GM10266 (cell line): ENCODE data around the gene ZNF416.
A peak's percentile ranks its signal among the peaks of the same experiment; 100 is the strongest.

Experiments used
- DNase-seq: peaks from one replicate; pipeline ENCODE4 v3.0.0; 2012; ENCODE audit errors: extremely low spot score
- TF ChIP-seq, protein P1 (sequence below): IDR thresholded peaks from 2 replicates; pipeline ENCODE4 v1.5.1; 2012; ENCODE audit warnings: mild to moderate bottlenecking, low read depth; ENCODE audit not compliant: control insufficient read depth, insufficient read depth; ENCODE audit errors: missing control alignments

The ZNF416 gene

DNA sequence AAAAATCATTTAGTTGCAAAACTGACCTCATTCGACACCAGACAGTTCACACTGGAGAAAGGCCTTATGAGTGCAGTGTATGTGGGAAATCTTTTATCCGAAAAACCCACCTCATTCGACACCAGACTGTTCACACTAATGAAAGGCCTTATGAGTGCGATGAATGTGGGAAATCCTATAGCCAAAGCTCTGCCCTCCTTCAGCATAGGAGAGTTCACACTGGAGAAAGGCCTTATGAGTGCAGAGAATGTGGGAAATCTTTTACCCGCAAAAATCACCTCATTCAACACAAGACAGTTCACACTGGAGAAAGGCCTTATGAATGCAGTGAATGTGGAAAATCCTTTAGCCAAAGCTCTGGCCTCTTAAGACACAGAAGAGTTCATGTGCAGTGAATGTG is 28.2 kb upstream of the ZNF416 start:
- no peak for DNase-seq
- TF ChIP-seq, protein P1, sequence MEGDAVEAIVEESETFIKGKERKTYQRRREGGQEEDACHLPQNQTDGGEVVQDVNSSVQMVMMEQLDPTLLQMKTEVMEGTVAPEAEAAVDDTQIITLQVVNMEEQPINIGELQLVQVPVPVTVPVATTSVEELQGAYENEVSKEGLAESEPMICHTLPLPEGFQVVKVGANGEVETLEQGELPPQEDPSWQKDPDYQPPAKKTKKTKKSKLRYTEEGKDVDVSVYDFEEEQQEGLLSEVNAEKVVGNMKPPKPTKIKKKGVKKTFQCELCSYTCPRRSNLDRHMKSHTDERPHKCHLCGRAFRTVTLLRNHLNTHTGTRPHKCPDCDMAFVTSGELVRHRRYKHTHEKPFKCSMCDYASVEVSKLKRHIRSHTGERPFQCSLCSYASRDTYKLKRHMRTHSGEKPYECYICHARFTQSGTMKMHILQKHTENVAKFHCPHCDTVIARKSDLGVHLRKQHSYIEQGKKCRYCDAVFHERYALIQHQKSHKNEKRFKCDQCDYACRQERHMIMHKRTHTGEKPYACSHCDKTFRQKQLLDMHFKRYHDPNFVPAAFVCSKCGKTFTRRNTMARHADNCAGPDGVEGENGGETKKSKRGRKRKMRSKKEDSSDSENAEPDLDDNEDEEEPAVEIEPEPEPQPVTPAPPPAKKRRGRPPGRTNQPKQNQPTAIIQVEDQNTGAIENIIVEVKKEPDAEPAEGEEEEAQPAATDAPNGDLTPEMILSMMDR: no peak

DNA sequence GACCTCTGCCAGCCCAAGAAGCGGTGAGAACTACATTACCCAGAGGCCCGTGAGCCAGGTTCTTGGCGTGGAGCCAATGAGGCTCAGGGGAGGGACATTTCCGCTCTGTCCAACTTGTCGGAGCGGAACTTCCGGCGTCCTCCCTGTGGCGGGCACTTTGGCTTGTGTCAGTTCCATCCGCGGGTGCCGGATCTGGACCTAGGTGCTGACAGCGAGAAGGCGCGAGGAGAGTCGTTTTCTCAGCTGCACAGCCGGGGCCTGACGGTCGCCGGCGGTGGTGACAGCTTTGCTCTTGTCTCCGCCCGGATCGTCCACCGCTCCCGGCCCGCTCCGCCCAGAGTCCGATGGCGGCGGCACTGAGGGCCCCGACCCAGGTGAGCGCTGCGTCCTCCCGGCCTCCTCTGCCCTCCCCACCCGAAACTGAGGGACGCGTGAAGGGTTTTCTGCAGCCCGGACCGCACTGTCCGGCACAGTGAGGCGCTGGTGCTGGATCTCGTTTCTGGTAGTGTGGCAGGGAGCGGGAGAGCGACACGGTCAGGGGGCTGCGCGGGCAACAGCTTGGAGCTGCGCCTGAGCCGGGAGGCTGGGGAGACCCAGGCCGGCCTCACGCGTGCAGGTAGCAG is 21.2 kb upstream of the ZNF416 start, which contains the start of gene ZNF530:
ZNF530 (plus strand) TSS at position 125 of the 623 bp plus-strand sequence. CDS start 4,461 bp downstream, outside the sequence.
- TF ChIP-seq, protein P1: no peak
- peak; percentile 91 for DNase-seq

DNA sequence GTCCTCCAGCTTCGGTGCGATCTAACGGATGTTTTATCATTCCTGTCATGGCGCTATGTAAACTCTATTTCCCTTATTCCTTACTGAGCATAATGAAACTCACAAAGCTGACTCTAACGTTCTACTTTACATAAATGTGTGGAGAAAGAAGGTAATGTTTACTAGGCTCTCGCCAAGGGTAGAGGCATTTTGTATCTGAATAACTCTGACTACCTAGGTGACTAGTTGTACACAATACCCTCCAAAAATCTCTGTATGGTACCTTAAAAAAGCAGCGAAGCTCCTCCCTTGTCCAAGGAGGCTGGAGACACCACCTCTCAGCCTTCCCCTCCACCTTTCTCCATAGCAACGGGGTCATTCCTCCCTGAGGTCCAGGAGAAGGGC is 20.7 kb upstream of the ZNF416 start:
- no peak for DNase-seq
- TF ChIP-seq, protein P1: no peak

DNA sequence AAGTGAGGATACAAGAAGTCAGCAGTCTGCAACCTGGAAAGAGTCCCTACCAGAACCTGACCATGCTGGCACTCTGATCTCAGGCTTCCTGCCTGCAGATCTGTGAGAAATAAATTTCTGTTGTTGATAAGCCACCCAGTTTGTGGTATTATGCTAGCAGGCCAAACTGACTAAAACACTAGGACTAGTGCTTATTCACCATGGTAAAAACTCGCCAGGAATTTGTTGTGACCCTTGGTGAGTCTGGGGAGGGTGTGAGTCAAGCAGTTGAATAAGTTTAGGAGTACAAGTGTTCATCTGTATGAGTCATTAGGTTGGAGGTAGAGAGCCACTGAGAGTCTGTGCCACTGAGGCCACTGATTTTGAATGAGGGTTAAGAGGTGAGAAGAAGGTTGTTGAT is 8.8 kb upstream of the ZNF416 start:
- TF ChIP-seq, protein P1: no peak
- DNase-seq: no peak

DNA sequence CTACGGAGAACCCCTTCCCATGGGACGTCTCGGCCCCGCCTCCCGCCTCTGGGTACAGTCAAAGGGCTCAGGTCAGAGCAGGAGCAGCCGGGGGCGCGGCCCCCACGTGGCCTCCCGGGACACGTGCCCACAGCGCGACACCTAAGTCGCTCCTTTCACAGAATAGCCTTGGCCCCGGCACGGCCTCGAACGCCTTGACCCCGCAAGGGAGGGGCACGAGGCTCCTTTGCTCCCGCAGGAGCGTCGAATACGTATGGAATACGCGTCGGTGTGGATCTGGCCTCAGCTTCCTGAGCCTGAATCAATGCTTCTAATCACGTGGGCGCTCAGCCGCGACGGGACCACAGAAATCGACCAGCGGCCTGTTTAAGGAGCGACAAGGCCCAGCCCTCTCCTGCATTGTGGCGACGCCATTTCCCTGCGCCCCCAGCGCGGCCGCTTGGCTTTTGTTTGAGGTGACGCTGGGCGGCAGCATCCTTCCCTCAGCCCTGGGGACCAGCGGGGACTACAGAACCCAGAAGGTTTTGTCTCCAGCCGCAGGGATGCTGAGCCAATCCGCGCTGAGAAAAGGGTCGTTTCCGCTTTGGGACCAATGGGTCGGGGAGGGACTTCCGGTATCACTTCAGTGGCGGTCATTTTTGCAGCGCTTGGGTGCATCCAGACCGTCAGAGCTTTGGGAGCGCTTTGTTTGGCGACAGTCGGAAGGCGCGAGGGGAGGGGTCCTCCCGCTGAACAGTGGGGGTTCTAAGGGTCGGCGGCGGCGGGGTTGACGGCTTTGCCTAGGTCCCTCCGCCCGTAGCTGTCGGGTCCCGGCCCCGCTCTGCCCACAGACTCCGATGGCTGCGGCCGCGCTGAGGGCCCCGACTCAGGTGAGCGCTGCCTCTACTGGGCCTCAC is 5.1 kb upstream of the ZNF416 start, which contains the start of gene ZIK1:
ZIK1 (plus strand) TSS at position 625 of the 896 bp plus-strand sequence; CDS start at position 837, 212 bp downstream.
- peak; percentile 94 for DNase-seq
- TF ChIP-seq, protein P1: no peak

DNA sequence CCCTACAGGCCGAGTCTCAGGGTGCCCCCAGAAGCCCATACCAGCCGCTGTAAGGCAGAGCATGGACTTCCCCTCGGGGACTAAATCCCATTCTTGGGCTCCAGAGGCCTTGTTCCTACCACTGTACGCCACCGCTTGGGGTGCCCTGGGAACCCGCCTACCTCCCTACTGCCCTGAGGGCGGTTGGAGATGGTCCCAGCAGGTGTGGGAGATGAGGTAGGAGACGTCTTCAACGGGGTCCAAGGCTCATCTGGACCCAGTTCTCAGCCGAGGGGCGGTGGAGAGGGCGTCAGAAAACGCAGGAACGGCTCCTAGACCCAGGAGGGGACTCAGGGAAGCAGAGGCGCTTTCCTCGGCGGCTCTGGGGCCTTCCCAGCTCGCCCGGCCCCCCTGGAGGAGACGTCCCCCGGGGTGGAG is 4.4 kb upstream of the ZNF416 start:
- TF ChIP-seq, protein P1: no peak
- DNase-seq: no peak
